ENCODE measurements around the gene GTPBP10.
"Not testable (repeated sequence)": the region's sequence is repeated elsewhere in the genome, so short reads cannot be mapped to it uniquely, and the experiment has no call there.

GTPBP10 gene, protein sequence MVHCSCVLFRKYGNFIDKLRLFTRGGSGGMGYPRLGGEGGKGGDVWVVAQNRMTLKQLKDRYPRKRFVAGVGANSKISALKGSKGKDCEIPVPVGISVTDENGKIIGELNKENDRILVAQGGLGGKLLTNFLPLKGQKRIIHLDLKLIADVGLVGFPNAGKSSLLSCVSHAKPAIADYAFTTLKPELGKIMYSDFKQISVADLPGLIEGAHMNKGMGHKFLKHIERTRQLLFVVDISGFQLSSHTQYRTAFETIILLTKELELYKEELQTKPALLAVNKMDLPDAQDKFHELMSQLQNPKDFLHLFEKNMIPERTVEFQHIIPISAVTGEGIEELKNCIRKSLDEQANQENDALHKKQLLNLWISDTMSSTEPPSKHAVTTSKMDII

DNA sequence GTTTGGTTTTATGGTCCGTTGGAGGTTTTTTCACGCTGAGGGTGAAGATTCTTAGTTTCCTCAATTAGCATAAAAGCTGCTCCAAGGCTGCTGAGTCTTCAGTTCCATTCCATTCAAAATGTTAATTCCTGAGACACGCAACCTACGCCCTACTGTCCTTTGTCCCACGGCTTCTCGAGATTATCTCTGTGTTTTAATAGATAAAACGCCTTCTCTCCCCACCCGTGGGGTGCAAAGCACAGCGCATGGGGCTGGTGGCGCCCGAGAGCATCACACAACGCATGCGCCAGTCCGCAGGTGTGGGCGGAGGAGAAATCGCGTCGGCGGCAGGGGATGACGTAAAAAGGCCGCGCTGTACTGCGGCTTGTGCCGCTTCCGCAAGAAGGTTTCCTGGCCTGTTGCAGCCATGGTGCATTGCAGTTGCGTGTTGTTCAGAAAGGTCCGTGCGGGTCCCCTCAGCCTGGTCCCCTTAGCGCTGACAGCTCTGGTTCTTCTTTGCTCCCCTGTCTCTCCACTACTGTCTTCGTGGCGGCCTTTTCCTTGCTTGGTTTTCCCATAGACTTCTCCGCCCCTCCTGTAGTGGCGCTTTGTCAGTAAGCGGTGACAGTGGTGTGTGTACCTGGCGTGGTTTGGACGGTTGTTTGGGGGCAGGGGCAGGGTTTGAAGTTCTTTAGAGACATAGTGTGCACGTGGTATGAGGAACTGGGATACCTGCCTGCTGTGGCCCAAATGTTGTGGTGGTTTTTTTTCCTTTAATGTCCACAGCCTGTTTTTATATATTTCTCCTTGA, at the start of gene GTPBP10:
Gene GTPBP10 (plus strand): TSS at position 381 of the 790 bp plus-strand sequence. CDS start 26 bp downstream, at position 407.
- DNase-seq (ENCODE audit: low spot score) = peak; percentile 99

DNA sequence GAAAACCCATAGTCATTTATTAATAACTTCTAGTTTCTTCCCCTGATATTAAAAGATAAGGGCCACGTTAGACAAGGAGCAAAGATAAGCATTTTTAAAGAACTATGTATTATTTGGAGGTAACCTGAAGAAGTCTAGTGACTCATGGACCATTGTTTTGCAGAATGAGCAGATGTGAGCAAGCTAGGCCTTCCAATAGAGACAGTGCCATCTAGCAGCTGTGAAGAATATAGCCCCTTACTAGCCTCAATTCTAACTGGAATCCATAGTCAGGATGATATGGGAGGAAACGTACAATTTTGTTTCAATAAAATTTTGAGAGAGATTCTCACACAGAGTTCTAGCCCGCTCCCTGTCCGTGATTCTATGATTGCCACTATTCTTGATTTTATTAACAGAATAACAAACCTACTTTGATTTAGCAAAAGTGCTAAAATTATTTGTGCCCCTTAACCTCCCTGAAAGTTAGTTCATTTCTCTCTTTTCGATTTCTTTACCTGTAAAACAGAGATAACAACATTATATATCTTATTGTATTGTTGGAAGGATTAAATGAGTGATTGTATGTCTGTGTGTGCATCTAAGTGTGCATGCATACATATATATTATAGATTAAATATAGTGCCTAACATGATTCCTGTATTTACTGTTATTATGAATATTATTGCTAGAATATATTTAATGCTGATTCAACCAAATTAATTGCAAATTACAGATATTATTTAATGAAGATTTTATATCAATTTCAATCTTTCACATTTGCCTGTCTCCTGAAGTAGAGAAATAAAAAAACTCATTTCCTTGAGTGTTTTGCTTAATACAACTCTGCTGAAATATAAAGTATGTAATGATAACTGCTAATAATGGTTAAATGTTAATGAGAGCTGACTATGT, 48.1 kb upstream of the GTPBP10 start:
- DNase-seq (ENCODE audit: low spot score) = peak; percentile 60

DNA sequence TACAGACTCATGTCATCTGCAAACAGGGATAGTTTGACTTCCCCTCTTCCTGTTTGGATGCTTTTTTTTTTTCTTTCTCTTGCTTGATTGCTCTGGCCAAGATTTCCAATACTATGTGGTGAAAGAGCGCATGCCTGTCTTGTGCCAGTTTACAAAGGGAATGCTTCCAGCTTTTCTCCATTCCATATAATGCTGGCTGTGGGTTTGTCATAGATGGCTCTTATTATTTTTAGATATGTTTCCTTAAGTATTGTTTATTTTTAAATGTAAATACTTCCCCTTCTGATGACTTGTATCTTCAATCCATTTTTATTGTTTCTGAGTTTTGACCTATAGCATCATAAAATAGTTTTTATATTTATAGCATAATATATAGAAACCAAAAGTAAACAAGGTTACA, 43.3 kb upstream of the GTPBP10 start:
- DNase-seq (ENCODE audit: low spot score) = no peak

DNA sequence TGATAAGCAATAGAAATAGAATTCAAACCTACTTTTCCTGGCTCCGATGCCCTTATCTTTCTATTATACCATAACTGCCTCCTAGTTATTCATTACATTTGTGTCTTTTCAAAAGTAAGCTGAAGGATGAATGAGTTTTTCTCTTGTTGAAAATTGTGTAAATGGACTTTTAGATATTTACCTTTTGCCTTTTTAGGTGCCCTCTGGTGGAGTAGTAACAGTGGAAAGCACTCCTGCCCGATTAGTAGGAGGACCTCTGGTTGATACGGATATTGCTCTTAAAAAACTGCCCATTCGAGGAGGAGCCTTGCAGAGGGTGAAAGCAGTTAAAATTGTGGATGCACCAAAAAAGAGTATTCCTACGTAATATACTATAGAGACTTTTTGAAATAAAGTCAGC, 36.6 kb upstream of the GTPBP10 start:
- no peak for DNase-seq (ENCODE audit: low spot score)

DNA sequence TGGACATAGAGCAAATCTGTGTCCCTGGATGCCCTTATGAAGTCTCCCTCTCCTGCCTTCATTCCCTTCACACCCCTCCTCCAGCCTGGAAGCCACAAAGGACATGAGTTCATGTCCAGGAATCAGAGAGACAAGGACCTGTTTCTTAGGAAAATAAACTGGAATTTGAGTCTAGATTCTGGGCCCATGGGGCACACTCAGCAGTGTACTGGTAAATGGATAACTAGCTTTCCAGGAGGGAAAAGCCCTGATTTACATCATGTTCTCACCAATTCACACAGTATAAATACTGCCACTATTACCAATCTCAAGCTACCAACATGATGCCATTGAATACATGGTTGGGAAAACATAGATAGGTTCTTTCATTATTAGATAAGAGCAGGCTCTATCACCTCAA, 35.3 kb upstream of the GTPBP10 start:
- DNase-seq (ENCODE audit: low spot score) = no peak

DNA sequence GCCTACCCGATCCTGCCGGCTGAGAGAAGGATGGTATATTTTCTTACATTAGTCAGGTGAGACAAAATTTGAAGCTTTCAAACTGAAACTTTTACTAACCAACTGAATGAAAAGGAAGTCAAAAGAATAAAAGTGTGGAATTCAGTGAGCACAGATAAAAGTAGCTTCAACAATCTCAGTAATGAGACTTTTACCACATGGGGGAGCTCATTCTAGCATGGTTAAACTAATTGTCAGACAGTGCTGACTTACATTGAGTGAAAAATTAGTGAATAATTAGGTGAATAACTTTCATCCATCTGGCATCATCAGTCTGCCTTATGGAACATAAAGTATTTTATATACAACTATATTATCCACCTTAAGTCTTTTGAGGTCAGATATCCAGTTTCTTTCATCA, 33.8 kb upstream of the GTPBP10 start:
- DNase-seq (ENCODE audit: low spot score) = peak; percentile 46

DNA sequence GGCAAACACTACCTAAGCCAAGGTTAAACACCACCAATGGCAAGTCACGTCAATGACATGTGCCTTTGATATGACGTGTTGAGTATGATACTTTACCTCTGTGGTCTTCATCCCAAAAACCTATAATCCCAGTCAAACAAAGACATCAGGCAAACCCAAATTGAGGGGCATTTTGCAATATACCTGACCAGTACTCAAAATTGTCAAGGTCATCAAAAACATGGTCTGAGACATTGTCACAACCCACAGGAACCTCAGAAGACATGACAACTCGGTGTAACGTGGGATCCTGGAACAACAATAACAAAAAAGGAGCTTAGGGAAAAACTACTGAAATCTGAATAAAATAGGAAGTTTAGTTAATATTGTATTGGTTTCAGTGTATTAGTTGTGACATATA, 32.6 kb upstream of the GTPBP10 start:
- no peak for DNase-seq (ENCODE audit: low spot score)

DNA sequence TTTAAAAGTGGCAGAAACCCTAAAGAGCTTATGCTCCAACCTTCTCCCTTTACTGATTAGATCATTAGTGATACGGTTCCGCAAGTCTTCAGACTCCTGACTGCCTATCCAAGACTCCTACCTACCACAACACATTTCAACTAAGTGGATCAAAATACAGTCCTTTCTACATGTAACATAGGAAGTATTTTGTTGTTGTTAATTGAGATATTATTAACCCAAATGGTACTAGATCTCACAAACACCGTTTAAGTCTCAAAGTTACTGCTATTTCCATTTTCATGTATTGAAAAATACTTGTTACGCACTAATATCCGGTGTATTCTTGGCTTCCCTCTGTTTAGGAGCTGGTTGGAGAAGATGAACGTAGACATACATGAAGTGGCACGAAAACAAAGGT, 26.5 kb upstream of the GTPBP10 start:
- no peak for DNase-seq (ENCODE audit: low spot score)

DNA sequence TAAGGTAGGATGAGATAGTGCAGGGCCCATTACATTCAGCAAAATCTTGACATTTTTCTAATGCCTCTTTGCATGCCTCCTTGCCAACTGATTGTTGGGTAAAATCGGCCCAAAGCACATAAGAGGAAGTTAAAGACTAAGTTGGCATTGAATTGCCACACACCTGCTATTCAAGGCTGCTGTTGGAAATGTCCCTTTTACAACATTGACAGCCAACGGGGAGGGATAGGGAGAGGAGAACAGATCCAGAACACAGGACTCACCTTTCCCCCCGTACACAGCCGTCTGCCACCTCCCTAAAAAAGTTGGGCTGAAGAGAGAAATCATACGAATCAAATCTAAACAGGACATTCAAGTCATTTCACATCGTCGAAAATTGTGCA, 26.1 kb upstream of the GTPBP10 start:
- no peak for DNase-seq (ENCODE audit: low spot score)

DNA sequence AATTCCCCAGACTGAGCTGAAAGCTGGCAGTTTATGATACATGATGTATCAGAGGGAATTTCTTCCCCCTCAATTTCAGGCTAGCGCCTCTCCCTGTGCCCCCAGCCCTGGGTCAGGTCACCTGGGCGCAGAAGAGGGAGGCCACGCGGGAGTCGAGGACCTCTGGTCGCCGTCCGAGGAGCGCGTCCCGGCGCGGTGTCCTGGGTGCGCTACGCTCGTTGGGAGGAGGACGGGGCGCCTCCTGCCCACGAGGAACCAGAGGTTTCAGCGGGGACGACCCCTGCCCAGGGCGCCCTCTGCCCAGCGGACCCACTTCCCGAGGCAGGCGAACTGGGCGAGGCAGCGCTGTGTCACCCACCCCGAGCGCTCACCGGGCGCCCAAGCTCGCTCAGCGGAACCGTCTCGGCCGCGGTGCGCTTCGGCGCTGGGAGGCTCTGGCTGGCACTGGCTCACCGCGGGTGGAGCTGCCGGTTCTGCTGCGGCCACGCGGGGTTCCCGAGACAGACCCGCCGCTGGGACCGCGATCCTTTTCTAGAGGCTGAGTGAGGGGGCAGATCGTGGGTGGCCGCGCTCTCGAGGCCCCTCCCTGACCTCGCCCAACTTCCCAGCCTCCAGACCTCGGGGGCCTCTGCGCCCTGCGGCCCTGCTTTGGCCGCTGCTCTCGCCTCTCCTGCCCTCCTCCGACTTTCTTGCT, 25.6 kb upstream of the GTPBP10 start, which contains the start of gene FAM237B:
Gene FAM237B (minus strand): TSS at position 504 of the 694 bp plus-strand sequence. CDS start 1,556 bp downstream, outside the sequence.
- no peak for DNase-seq (ENCODE audit: low spot score)

DNA sequence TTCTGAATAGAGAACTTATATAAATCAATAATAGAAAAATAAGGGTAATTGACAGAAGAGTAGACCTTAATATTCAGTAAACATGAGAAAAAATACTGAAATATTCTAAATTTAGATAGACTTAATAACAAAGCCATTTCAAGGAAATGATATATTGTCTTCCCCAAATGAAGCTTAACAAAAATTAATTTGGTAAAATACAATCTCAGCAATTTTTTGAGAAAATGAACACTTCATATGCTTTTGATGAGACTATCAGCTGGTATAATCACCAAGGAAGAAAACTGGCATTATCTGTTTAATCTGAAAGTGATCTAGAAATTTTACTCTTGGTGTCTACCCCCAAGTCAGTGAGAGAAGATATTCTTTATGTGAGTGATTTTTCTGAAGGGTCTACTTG, 23.7 kb upstream of the GTPBP10 start:
- no peak for DNase-seq (ENCODE audit: low spot score)

DNA sequence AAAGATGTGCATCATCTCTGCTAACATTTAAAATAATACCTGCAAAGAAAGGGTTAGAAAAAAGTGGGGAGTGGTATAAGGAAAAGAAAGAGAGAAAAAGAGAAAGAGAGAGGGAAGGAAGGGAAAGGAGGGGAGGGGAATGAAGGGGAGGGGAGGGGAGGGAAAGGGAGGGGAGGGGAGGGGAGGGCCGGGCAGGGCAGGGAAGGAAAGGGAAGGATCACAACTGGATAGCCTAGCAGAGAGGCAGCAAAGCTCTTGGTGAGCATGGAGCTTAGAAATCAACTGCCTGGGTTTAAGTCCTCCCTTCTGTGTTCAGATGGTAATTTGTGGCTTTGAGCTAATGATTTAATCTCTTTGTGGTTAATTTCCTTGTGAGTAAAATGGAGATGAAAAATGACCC, 20.0 kb upstream of the GTPBP10 start:
- DNase-seq (ENCODE audit: low spot score) = no peak

DNA sequence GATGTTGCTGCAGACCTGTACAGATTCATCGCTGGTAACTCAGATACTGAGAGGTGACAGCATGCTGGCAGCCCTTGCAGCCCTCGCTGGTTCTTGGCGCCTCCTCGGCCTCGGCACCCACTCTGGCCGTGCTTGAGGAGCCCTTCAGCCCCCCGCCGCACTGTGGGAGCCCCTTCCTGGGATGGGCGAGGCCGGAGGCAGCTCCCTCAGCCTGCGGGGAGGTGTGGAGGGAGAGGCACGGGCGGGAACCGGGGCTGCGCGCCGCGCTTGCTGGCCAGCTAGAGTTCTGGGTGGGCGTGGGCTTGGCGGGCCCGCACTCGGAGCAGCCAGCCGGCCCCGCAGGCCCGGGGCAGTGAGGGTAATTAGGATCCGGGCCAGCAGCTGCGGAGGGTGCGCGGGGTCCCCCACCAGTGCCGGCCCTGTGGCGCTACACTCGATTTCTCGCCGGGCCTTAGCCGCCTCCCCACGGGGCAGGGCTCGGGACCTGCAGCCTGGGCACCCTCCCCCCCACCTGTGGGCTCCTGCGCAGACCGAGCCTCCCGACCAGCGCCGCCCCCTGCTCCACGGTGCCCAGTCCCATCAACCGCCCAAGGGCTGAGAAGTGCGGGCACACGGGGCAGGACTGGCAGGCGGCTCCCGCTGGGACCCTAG, 12.2 kb upstream of the GTPBP10 start:
- DNase-seq (ENCODE audit: low spot score) = no peak

DNA sequence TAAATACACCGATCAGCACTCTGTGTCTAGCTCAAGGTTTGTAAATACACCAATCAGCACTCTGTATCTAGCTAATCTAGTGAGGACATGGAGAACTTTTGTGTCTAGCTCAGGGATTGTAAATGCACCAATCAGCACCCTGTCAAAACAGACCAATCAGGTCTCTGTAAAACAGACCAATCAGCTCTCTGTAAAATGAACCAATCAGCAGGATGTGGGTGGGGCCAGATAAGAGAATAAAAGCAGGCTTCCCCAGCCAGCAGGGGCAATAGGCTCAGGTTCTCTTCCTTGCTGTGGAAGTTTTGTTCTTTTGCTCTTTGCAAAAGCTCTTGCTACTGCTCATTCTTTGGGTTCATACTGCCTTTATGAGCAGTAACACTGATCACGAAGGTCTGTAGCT, 11.6 kb upstream of the GTPBP10 start:
- peak; percentile 34 for DNase-seq (ENCODE audit: low spot score)

DNA sequence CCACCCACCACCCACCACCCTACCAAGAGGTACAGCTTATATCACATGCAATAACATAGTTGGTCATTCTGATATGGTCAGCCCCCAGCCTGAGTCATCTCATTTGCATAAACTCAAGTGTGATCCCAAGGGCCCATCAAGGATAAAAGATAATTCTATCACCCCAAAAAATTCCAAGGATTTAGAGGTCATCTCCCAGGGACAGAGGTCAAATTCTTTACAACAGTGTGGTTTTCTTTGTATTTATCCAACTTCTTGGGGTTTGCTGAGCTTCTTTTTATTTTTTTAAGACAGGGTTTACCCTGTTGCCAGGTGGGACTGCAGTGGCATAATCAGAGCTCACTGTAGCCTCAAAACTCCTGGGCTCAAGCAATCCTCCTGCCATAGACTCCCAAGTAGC, 9.4 kb upstream of the GTPBP10 start:
- no peak for DNase-seq (ENCODE audit: low spot score)

DNA sequence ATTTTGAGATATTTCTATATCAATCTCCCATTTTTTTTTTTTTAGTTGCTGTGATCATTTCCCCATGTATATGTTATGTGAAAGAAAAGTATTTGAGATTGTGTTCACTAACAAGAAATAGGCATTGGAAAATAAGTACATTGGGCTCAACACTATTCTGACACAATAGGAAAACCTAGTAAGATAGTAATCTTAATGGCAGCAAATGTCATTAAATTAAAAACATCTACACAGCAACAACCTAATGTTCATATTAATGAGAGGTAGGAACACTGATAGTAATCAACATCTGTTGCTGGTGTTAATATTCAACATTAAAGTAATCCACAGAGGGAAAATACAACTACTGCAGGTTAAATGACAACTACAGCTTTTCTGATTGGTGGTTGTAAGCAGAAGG, 1.5 kb upstream of the GTPBP10 start:
- DNase-seq (ENCODE audit: low spot score) = no peak

DNA sequence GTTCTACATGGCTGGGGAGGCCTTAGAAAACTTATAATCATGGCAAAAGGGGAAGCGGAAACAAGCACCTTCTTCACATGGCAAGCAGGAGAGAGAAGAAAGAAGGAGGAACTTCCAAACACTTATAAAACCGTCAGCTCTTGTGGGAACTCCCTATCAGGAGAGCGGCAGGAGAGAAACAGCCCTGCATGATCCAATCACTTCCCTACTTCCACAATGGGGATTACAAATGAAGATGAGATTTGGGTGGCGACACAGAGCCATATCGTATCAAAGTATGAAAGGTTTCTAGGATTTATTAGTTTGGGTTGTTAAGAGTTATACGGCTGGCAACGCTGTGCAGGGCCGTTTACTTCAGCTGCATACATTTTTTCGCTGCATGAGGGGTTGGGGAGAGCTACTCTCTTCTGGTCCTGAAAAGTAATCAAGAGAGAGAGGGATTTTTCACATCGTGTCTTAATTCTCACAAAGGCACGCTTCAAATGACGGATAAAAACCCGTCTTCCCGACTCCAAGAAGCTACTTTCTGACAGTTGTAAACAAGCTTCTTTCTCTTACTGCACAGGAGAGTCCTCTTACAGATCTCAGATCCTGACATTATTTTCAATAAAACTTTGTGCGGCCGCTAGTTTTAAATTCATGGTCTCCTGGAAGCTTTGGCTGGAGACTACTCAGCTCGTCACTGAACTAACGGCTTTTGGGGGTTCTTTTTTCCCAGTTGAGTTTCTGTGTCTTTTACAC, 751 bp upstream of the GTPBP10 start:
- no peak for DNase-seq (ENCODE audit: low spot score)

DNA sequence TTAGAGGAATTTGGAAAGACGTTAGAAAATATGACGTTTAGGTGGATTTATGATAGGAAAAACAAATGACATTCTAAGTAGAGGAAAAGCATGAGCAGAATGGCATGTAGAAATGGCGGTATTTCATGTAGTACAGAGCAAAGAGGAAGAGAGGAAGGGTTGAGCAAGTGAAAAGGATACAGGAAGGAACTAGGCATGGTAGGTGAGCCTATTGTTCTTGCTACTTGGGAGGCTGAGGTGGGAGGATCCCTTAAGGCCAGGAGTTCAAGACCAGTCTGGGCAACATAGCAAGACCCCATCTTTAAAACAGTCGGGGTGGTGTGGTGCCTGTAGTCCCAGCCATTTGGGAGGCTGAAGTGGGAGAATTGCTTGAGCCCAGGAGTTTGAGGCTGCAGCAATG, 1.2 kb downstream of the GTPBP10 start:
- DNase-seq (ENCODE audit: low spot score) = peak; percentile 16

DNA sequence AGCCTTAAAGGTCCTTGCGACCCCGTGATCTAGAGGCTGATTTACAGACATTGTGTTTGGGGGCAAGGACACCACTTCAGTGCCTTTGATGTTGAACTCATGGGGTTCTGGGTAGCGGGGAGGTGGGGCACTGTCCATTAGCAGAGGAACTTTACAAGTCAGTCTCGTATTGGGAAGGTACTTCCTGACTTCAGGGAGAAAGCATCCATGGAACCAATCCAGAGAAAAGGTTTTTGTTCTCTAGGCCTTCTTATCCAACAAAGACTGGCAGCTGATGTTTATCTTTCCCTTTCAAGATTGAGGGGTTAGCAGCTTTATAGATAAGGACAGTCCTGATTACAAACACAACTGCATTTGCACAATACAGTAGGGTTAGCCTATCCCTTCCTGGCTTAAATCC, 2.8 kb downstream of the GTPBP10 start:
- no peak for DNase-seq (ENCODE audit: low spot score)

DNA sequence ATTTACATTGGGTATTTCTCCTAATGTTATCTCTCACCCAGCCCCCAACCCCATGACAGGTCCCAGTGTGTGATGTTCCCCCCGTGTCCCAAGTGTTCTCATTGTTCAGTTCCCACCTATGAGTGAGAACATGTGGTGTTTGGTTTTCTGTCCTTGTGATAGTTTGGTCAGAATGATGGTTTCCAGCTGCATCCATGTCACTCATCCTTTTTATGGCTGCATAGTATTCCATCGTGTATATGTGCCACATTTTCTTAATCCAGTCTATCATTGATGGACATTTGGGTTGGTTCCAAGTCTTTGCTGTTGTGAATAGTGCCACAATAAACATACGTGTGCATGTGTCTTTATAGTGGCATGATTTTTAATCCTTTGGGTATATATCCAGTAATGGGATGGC, 3.5 kb downstream of the GTPBP10 start:
- not testable (repeated sequence) for DNase-seq (ENCODE audit: low spot score)

All from NAMALWA (cell line).